ENCODE data around the gene HABP4. TPM values are rescaled to one million over a fixed set of nuclear protein-coding genes. Genes with fewer than 3 reads are reported as not detected.

Gene HABP4
- total and polyA plus RNA-seq, 9 of the 15 experiments (the other 6 are each of a cell fraction or from before 2014, with no cell fraction given) = 0.38 to 2.4 (median 1.9) TPM

- TF ChIP-seq ZBTB5 (IDR thresholded peaks at IDR 0.05) (no peak), RUNX1 (IDR thresholded peaks at IDR 0.05; ENCODE audit: low read depth) (no peak), ZNF431 (CRISPR knock-in tag; IDR thresholded peaks at IDR 0.05) (no peak), ZNF232 (CRISPR knock-in tag; IDR thresholded peaks at IDR 0.05) (no peak), YY1 (IDR thresholded peaks at IDR 0.05; ENCODE audit: borderline replicate concordance in 1 of 3, control insufficient read depth in 1 of 3, extremely low read depth in 1 of 3, insufficient read depth in 3 of 3, insufficient read length in 1 of 3, insufficient replicate concordance in 2 of 3, low read depth in 1 of 3, low read length in 2 of 3) (no peak), JUND (IDR thresholded peaks at IDR 0.05; ENCODE audit: borderline replicate concordance, low read depth, low read length) (no peak; the same call in 1 of the 2 replicates), JUND (tag; IDR thresholded peaks at IDR 0.05; ENCODE audit: borderline replicate concordance, low read depth, low read length) (no peak), ZNF408 (CRISPR knock-in tag; IDR thresholded peaks at IDR 0.05; ENCODE audit: low read depth) (no peak), LCOR (CRISPR knock-in tag; IDR thresholded peaks at IDR 0.05) (no peak; the same call in 1 of the 2 replicates), CBFA2T3 (IDR thresholded peaks at IDR 0.05) (peak; percentile 7; the same call in 1 of the 2 replicates), RFX7 (CRISPR knock-in tag; IDR thresholded peaks at IDR 0.05) (no peak), WHSC1 (IDR thresholded peaks at IDR 0.05; ENCODE audit: low read length) (no peak), COPS2 (conservative IDR thresholded peaks at IDR 0.05) (no peak), NR2F6 (CRISPR knock-in tag; IDR thresholded peaks at IDR 0.05) (no peak), ZFP36 (IDR thresholded peaks at IDR 0.05; ENCODE audit: low read depth, low read length, partially characterized antibody) (no peak), ZNF347 (CRISPR knock-in tag; IDR thresholded peaks at IDR 0.05; ENCODE audit: low read depth) (no peak), NFIC (IDR thresholded peaks at IDR 0.05) (no peak), POLR3A (IDR thresholded peaks at IDR 0.05; ENCODE audit: borderline replicate concordance, extremely low read depth, insufficient read depth, insufficient read length) (no peak), SAP30 (IDR thresholded peaks at IDR 0.05; ENCODE audit: borderline replicate concordance, insufficient read depth, low read depth, low read length, poor library complexity, severe bottlenecking) (no peak), GTF2F1 (IDR thresholded peaks at IDR 0.05; ENCODE audit: low read depth, low read length) (no peak), CCAR2 (IDR thresholded peaks at IDR 0.05; ENCODE audit: low read depth, low read length) (no peak), ZNF507 (tag; conservative IDR thresholded peaks at IDR 0.05) (no peak), ZHX1 (conservative IDR thresholded peaks at IDR 0.05; ENCODE audit: low read length) (no peak), ZNF316 (IDR thresholded peaks at IDR 0.05) (peak; percentile 99), RAD51 (IDR thresholded peaks at IDR 0.05; ENCODE audit: borderline replicate concordance, low read depth) (no peak)
Measured at GRCh38 chr9:96413302-96414221, 36.4 kb upstream of the HABP4 start (continued).
